Testis (tissue), 2 donors: Measurements from ENCODE around the gene CRTAC1.
"Not testable (repeated sequence)": the region's sequence is repeated elsewhere in the genome, so short reads cannot be mapped to it uniquely, and the experiment has no call there.

Experiments used
- POLR2A ChIP-seq: fragments of 450-650 bp; IDR thresholded peaks from one replicate; pipeline ENCODE4 v1.6.1; 2017; ENCODE audit warnings: antibody characterized with exemption, mild to moderate bottlenecking, moderate library complexity
- TF ChIP-seq, protein P1 (sequence below), 3 experiments: fragments of 450-650 bp in 2 of 3; fragments of 200-600 bp in 1 of 3; sonication (generic) in 1 of 3; IDR thresholded peaks; one replicate each; pipeline ENCODE4 v1.5.1; 2016 to 2019; ENCODE audit warnings: antibody characterized with exemption in 3 of 3, mild to moderate bottlenecking in 2 of 3, moderate library complexity in 1 of 3

DNA sequence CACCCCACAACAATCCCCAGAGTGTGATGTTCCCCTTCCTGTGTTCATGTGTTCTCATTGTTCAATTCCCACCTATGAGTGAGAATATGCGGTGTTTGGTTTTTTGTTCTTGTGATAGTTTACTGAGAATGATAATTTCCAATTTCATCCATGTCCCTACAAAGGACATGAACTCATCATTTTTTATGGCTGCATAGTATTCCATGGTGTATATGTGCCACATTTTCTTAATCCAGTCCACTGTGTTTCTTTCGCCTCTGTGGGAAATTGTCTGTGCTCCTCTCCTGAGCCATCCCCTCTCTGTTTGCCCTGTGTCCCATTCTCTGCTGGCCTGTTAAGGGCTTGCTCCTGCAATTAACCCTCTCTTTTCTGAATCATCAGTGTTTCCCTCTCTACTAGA lies 186.4 kb downstream of the CRTAC1 start:
- TF ChIP-seq, protein P1, sequence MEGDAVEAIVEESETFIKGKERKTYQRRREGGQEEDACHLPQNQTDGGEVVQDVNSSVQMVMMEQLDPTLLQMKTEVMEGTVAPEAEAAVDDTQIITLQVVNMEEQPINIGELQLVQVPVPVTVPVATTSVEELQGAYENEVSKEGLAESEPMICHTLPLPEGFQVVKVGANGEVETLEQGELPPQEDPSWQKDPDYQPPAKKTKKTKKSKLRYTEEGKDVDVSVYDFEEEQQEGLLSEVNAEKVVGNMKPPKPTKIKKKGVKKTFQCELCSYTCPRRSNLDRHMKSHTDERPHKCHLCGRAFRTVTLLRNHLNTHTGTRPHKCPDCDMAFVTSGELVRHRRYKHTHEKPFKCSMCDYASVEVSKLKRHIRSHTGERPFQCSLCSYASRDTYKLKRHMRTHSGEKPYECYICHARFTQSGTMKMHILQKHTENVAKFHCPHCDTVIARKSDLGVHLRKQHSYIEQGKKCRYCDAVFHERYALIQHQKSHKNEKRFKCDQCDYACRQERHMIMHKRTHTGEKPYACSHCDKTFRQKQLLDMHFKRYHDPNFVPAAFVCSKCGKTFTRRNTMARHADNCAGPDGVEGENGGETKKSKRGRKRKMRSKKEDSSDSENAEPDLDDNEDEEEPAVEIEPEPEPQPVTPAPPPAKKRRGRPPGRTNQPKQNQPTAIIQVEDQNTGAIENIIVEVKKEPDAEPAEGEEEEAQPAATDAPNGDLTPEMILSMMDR (IDR thresholded peaks at IDR 0.05) = not testable (repeated sequence)
- TF ChIP-seq POLR2A = not testable (repeated sequence)
